HG02852 (cell line): ENCODE results near the gene CNP.

Source experiments
- ATAC-seq: cut with Tn5 transposase; IDR thresholded peaks from one replicate; pipeline ENCODE4 v1.9.1; 2021; ENCODE audit warnings: mild to moderate bottlenecking, moderate library complexity; ENCODE audit not compliant: unreplicated experiment

Gene CNP

GRCh38 chr17:41972571-41973407 lies 6.2 kb downstream of the CNP start:
- no peak for ATAC-seq

- ATAC-seq: no peak
Observed at GRCh38 chr17:41973408-41973811, 6.8 kb downstream of the CNP start.

GRCh38 chr17:41974031-41974430 lies 7.4 kb downstream of the CNP start:
- no peak for ATAC-seq

- no peak for ATAC-seq
Observed at GRCh38 chr17:41974658-41975057, 8.1 kb downstream of the CNP start.

GRCh38 chr17:41975099-41976083 lies 8.8 kb downstream of the CNP start:
- no peak for ATAC-seq

GRCh38 chr17:41976142-41976768 lies 9.7 kb downstream of the CNP start:
- no peak for ATAC-seq

GRCh38 chr17:41977991-41978390 lies 11.4 kb downstream of the CNP start:
- ATAC-seq: no peak

- ATAC-seq: no peak
Observed at GRCh38 chr17:41982026-41982760, 15.6 kb downstream of the CNP start.

- ATAC-seq: no peak
Observed at GRCh38 chr17:41984454-41984853, 17.9 kb downstream of the CNP start.

- ATAC-seq: no peak
Observed at GRCh38 chr17:41985919-41986318, 19.3 kb downstream of the CNP start.

GRCh38 chr17:41986634-41987033 lies 20.0 kb downstream of the CNP start:
- ATAC-seq: no peak

- ATAC-seq: no peak
Observed at GRCh38 chr17:41987642-41988041, 21.0 kb downstream of the CNP start.

- no peak for ATAC-seq
Observed at GRCh38 chr17:41988418-41988817, 21.8 kb downstream of the CNP start.

GRCh38 chr17:41989702-41990419 lies 23.3 kb downstream of the CNP start:
- ATAC-seq: no peak

- ATAC-seq: no peak
Observed at GRCh38 chr17:41992576-41992975, 26.0 kb downstream of the CNP start.

- ATAC-seq: no peak
Observed at GRCh38 chr17:41996855-41997164, 30.2 kb downstream of the CNP start.

- ATAC-seq: no peak
Observed at GRCh38 chr17:41998497-41998896, 31.9 kb downstream of the CNP start.

GRCh38 chr17:42000413-42001133 lies 34.0 kb downstream of the CNP start:
- ATAC-seq: no peak

- ATAC-seq: no peak
Observed at GRCh38 chr17:42001729-42002128, 35.1 kb downstream of the CNP start.
